HG03575 (cell line): Measurements from ENCODE around the gene KTN1.

Experiments used
- ATAC-seq: cut with Tn5 transposase; IDR thresholded peaks from one replicate; pipeline ENCODE4 v1.9.1; 2021; ENCODE audit not compliant: unreplicated experiment, insufficient number of reproducible peaks, low FRiP score; ENCODE audit errors: extremely low read depth

Gene KTN1

GRCh38 chr14:55579724-55580469 lies at the start of gene KTN1:
KTN1 (plus strand) TSS chr14:55580207; CDS start chr14:55612049, 31,842 bp downstream.
- ATAC-seq: no peak

- no peak for ATAC-seq
These were observed 49.5 kb upstream of the KTN1 start for GRCh38 chr14:55530464-55530863.

- no peak for ATAC-seq
These were observed 47.2 kb upstream of the KTN1 start for GRCh38 chr14:55532645-55533344.

- no peak for ATAC-seq
These were observed 46.0 kb upstream of the KTN1 start for GRCh38 chr14:55533960-55534359.

- ATAC-seq: no peak
These were observed 44.3 kb upstream of the KTN1 start for GRCh38 chr14:55535516-55536203.

GRCh38 chr14:55536204-55536708 lies 43.8 kb upstream of the KTN1 start:
- ATAC-seq: no peak

GRCh38 chr14:55537782-55538181 lies 42.2 kb upstream of the KTN1 start:
- ATAC-seq: no peak

- no peak for ATAC-seq
These were observed 40.0 kb upstream of the KTN1 start for GRCh38 chr14:55539975-55540374.

- no peak for ATAC-seq
These were observed 38.9 kb upstream of the KTN1 start for GRCh38 chr14:55540847-55541773.

- ATAC-seq: no peak
These were observed 34.2 kb upstream of the KTN1 start for GRCh38 chr14:55545779-55546178.

- ATAC-seq: no peak
These were observed 33.7 kb upstream of the KTN1 start for GRCh38 chr14:55546212-55546874.

- no peak for ATAC-seq
These were observed 32.2 kb upstream of the KTN1 start for GRCh38 chr14:55547650-55548315.

GRCh38 chr14:55553791-55554190 lies 26.2 kb upstream of the KTN1 start:
- no peak for ATAC-seq

- ATAC-seq: no peak
These were observed 22.9 kb upstream of the KTN1 start for GRCh38 chr14:55556929-55557623.

GRCh38 chr14:55562135-55562534 lies 17.9 kb upstream of the KTN1 start:
- no peak for ATAC-seq

- no peak for ATAC-seq
These were observed 11.4 kb upstream of the KTN1 start for GRCh38 chr14:55568618-55569017.

GRCh38 chr14:55571125-55571889 lies 8.7 kb upstream of the KTN1 start:
- no peak for ATAC-seq
